ENCODE measurements around the gene USP50.

The USP50 gene

GRCh38 chr15:50544368-50544767, 2.1 kb downstream of the USP50 start:
- in situ Hi-C loops (cut with MboI; ENCODE audit: low sequenced_read_pairs, unreplicated experiment) = no loop called here
- no peak for DNase-seq (ENCODE audit: low spot score)
- TF ChIP-seq CTCF (IDR thresholded peaks at IDR 0.05; ENCODE audit: borderline replicate concordance, control extremely low read depth, extremely low read depth, insufficient read depth, missing control alignments) = no peak

GRCh38 chr15:50543556-50543955, 2.9 kb downstream of the USP50 start:
- in situ Hi-C loops (cut with MboI; ENCODE audit: low sequenced_read_pairs, unreplicated experiment) = no loop called here
- no peak for TF ChIP-seq CTCF (IDR thresholded peaks at IDR 0.05; ENCODE audit: borderline replicate concordance, control extremely low read depth, extremely low read depth, insufficient read depth, missing control alignments)
- no peak for DNase-seq (ENCODE audit: low spot score)

GRCh38 chr15:50542887-50543210, 3.6 kb downstream of the USP50 start:
- in situ Hi-C loops (cut with MboI; ENCODE audit: low sequenced_read_pairs, unreplicated experiment) = no loop called here
- DNase-seq (ENCODE audit: low spot score) = no peak
- TF ChIP-seq CTCF (IDR thresholded peaks at IDR 0.05; ENCODE audit: borderline replicate concordance, control extremely low read depth, extremely low read depth, insufficient read depth, missing control alignments) = no peak

- DNase-seq (ENCODE audit: low spot score) = no peak
- no peak for TF ChIP-seq CTCF (IDR thresholded peaks at IDR 0.05; ENCODE audit: borderline replicate concordance, control extremely low read depth, extremely low read depth, insufficient read depth, missing control alignments)
- in situ Hi-C loops (cut with MboI; ENCODE audit: low sequenced_read_pairs, unreplicated experiment) = no loop called here
Measured at GRCh38 chr15:50531766-50532165, 14.7 kb downstream of the USP50 start.

GRCh38 chr15:50531163-50531562, 15.3 kb downstream of the USP50 start:
- no peak for DNase-seq (ENCODE audit: low spot score)
- no peak for TF ChIP-seq CTCF (IDR thresholded peaks at IDR 0.05; ENCODE audit: borderline replicate concordance, control extremely low read depth, extremely low read depth, insufficient read depth, missing control alignments)
- in situ Hi-C loops (cut with MboI; ENCODE audit: low sequenced_read_pairs, unreplicated experiment) = no loop called here

- in situ Hi-C loops (cut with MboI; ENCODE audit: low sequenced_read_pairs, unreplicated experiment) = no loop called here
- no peak for TF ChIP-seq CTCF (IDR thresholded peaks at IDR 0.05; ENCODE audit: borderline replicate concordance, control extremely low read depth, extremely low read depth, insufficient read depth, missing control alignments)
- no peak for DNase-seq (ENCODE audit: low spot score)
Measured at GRCh38 chr15:50523851-50524251, 22.6 kb downstream of the USP50 start.

Measured in GM13976 (cell line).